Measurements from ENCODE around the gene ALPG. TPM values are rescaled to one million over a fixed set of nuclear protein-coding genes. Genes with fewer than 3 reads are reported as not detected.

The ALPG gene
- total and polyA plus RNA-seq, 2 of the 13 experiments (the other 11 are each of a cell fraction or from before 2014, with no cell fraction given), result not detected

- POLR2A ChIA-PET, result no interaction called here
- Histone ChIP-seq H3K9me3 (ENCODE audit: low read length) (no peaks in the 10 kb centered on the region), H3K79me2 (ENCODE audit: insufficient read depth, low read length) (no peaks in the 10 kb centered on the region), H3K36me3 (replicated peaks in 1 of 2; ENCODE audit: control insufficient read depth in 1 of 2, insufficient read depth in 2 of 2, low read length in 2 of 2) (no peaks in the 10 kb centered on the region), H3K27me3 (ENCODE audit: control insufficient read depth in 1 of 2, insufficient read depth in 2 of 2, low read length in 2 of 2) (peaks cover 8 to 64% of the 10 kb centered on the region in 2 experiments; a peak in 4 of 5 replicates), H3K4me1 (ENCODE audit: insufficient read depth, low read length) (0 out of 2 replicates have a peak, but pooled peaks cover 7% of the 10 kb centered on the region), H3K9ac (ENCODE audit: insufficient read depth, low read depth, low read length) (no peak overlapping the region), H3K4me3 (replicated peaks in 1 of 3; ENCODE audit: insufficient read depth in 1 of 3, low read depth in 2 of 3, low read length in 3 of 3) (no peak overlapping the region), H3K4me2 (ENCODE audit: low read depth, low read length) (no peak overlapping the region), H3K27ac (ENCODE audit: extremely low read length, insufficient read depth, low read length) (no peak overlapping the region), H2AFZ (ENCODE audit: low read length) (no peak overlapping the region), H4K20me1 (ENCODE audit: insufficient read depth, low read length) (no peaks in the 10 kb centered on the region; the same call in 1 of the 2 replicates)
- CTCF ChIA-PET (ENCODE audit: low intra/inter-chr PET ratio, low total read pairs), result no interaction called here
- ATAC-seq (no peak), FAIRE-seq (no peak), DNase-seq (ENCODE audit: low spot score) (no peak)
- 48% methylated on average over 19 of the region's 21 CpGs for WGBS (ENCODE audit: low lambda C conversion rate)
- intact Hi-C loops (cut with micrococcal nuclease; ENCODE audit: unreplicated experiment), result no loop called here
- TF ChIP-seq ZZZ3 (CRISPR knock-in tag; IDR thresholded peaks at IDR 0.05; ENCODE audit: borderline replicate concordance) (no peak), ZNF784 (CRISPR knock-in tag; IDR thresholded peaks at IDR 0.05; ENCODE audit: borderline replicate concordance) (no peak), EP300 (IDR thresholded peaks at IDR 0.05; ENCODE audit: low read depth in 2 of 2, low read length in 2 of 2) (no peak), EP300 (CRISPR knock-in tag; IDR thresholded peaks at IDR 0.05; ENCODE audit: borderline replicate concordance) (no peak), FOXA1 (IDR thresholded peaks at IDR 0.05) (no peak), FOXA1 (CRISPR knock-in tag; IDR thresholded peaks at IDR 0.05) (no peak), NFYB (CRISPR knock-in tag; IDR thresholded peaks at IDR 0.05) (no peak)
- in situ Hi-C loops (cut with HindIII; ENCODE audit: extremely low pct_ligation_motif_present, low pct_unique_long_range_greater_than_20kb), result loop anchor here (5.0 kb wide), 1 partner anchor 60 kb away; no protein-coding TSS in a partner anchor
- BruUV-seq (replicated peaks), result no TSS peak
These were observed 50.7 kb downstream of the ALPG start for GRCh38 chr2:232457121-232458011.

All from HepG2 (cell line).